GM18870 (cell line): ENCODE measurements around the gene SLC29A3.

Experiments used
- ATAC-seq: cut with Tn5 transposase; IDR thresholded peaks from one replicate; pipeline ENCODE4 v1.9.1; 2021; ENCODE audit warnings: moderate library complexity; ENCODE audit not compliant: unreplicated experiment

Gene SLC29A3

GRCh38 chr10:71299071-71299785 lies 19.8 kb upstream of the SLC29A3 start:
- ATAC-seq = no peak

- ATAC-seq = no peak
Measured at GRCh38 chr10:71300555-71301370, 18.3 kb upstream of the SLC29A3 start.

GRCh38 chr10:71301371-71301916 lies 17.6 kb upstream of the SLC29A3 start:
- no peak for ATAC-seq

GRCh38 chr10:71302451-71302850 lies 16.6 kb upstream of the SLC29A3 start:
- no peak for ATAC-seq

GRCh38 chr10:71302874-71303568 lies 16.0 kb upstream of the SLC29A3 start:
- ATAC-seq = no peak

GRCh38 chr10:71303569-71303907 lies 15.5 kb upstream of the SLC29A3 start:
- ATAC-seq = no peak

GRCh38 chr10:71304914-71305313 lies 14.1 kb upstream of the SLC29A3 start:
- no peak for ATAC-seq

GRCh38 chr10:71306979-71307378 lies 12.1 kb upstream of the SLC29A3 start:
- no peak for ATAC-seq

- ATAC-seq = no peak
Measured at GRCh38 chr10:71307469-71308085, 11.5 kb upstream of the SLC29A3 start.

- no peak for ATAC-seq
Measured at GRCh38 chr10:71308244-71308643, 10.8 kb upstream of the SLC29A3 start.

GRCh38 chr10:71308985-71309384 lies 10.1 kb upstream of the SLC29A3 start:
- no peak for ATAC-seq

- ATAC-seq = no peak
Measured at GRCh38 chr10:71309919-71310318, 9.1 kb upstream of the SLC29A3 start.

GRCh38 chr10:71312220-71312619 lies 6.8 kb upstream of the SLC29A3 start:
- ATAC-seq = no peak

- ATAC-seq = no peak
Measured at GRCh38 chr10:71312811-71313789, 6.0 kb upstream of the SLC29A3 start.

GRCh38 chr10:71314028-71314693 lies 4.9 kb upstream of the SLC29A3 start:
- ATAC-seq = no peak

- ATAC-seq = no peak
Measured at GRCh38 chr10:71314694-71315225, 4.3 kb upstream of the SLC29A3 start.

- no peak for ATAC-seq
Measured at GRCh38 chr10:71316056-71316785, 2.8 kb upstream of the SLC29A3 start.

- ATAC-seq = no peak
Measured at GRCh38 chr10:71316786-71317160, 2.3 kb upstream of the SLC29A3 start.

GRCh38 chr10:71317739-71318138 lies 1.3 kb upstream of the SLC29A3 start:
- ATAC-seq = no peak
